Nephron (organoid): ENCODE data around the gene KCNMB4.

Experiments
- H3K27ac Mint-ChIP-seq, 3 experiments: 2 replicates each; pipeline ENCODE4 v1.8.0; 2020; ENCODE audit warnings: mixed read lengths in 3 of 3, mild to moderate bottlenecking in 2 of 3, moderate library complexity in 1 of 3
- H3K27me3 Mint-ChIP-seq: 2 replicates; pipeline ENCODE4 v1.8.0; 2021; ENCODE audit warnings: low read depth, mild to moderate bottlenecking, moderate library complexity, mixed read lengths
- H3K36me3 Mint-ChIP-seq: 2 replicates; pipeline ENCODE4 v1.8.0; 2020; ENCODE audit warnings: low read depth, mixed read lengths
- H3K4me1 Mint-ChIP-seq: 2 replicates; pipeline ENCODE4 v1.8.0; 2020; ENCODE audit warnings: mixed read lengths
- H3K4me3 Mint-ChIP-seq, 3 experiments: 2 replicates each; pipeline ENCODE4 v1.8.0; 2020; ENCODE audit warnings: mild to moderate bottlenecking in 3 of 3, mixed read lengths in 3 of 3, moderate library complexity in 2 of 3
- H3K9me3 Mint-ChIP-seq: 2 replicates; pipeline ENCODE4 v1.8.0; 2020; ENCODE audit warnings: mixed read lengths
- CTCF ChIP-seq, 3 experiments: fragments of 200-600 bp; sonication (generic); IDR thresholded peaks; one replicate each; pipeline ENCODE4 v1.5.0; 2021; ENCODE audit warnings: antibody characterized with exemption in 3 of 3; ENCODE audit not compliant: unreplicated experiment in 3 of 3

KCNMB4 gene

GRCh38 chr12:70430400-70430799 lies 64.3 kb downstream of the KCNMB4 start:
- no peaks in the 10 kb centered on the region for H3K27me3 Mint-ChIP-seq
- H3K9me3 Mint-ChIP-seq = no peaks in the 10 kb centered on the region
- no peak for TF ChIP-seq CTCF (IDR thresholded peaks at IDR 0.05; ENCODE audit: unreplicated experiment in 3 of 3)
- no peaks in the 10 kb centered on the region for H3K4me1 Mint-ChIP-seq
- H3K36me3 Mint-ChIP-seq = peaks cover 40% of the 10 kb centered on the region
- no peak overlapping the region for H3K27ac Mint-ChIP-seq
- H3K4me3 Mint-ChIP-seq = no peak overlapping the region

- Mint-ChIP-seq H3K27ac (no peak overlapping the region), H3K27me3 (no peaks in the 10 kb centered on the region), H3K9me3 (no peaks in the 10 kb centered on the region), H3K4me3 (no peak overlapping the region), H3K36me3 (peaks cover 28% of the 10 kb centered on the region), H3K4me1 (no peaks in the 10 kb centered on the region)
- no peak for TF ChIP-seq CTCF (IDR thresholded peaks at IDR 0.05; ENCODE audit: unreplicated experiment in 3 of 3)
Observed at GRCh38 chr12:70436836-70437235, 70.7 kb downstream of the KCNMB4 start.

GRCh38 chr12:70443062-70443673 lies 77.1 kb downstream of the KCNMB4 start:
- H3K4me1 Mint-ChIP-seq = no peaks in the 10 kb centered on the region
- no peak for TF ChIP-seq CTCF (IDR thresholded peaks at IDR 0.05; ENCODE audit: unreplicated experiment in 3 of 3)
- no peak overlapping the region for H3K27ac Mint-ChIP-seq
- no peak overlapping the region for H3K4me3 Mint-ChIP-seq
- no peaks in the 10 kb centered on the region for H3K36me3 Mint-ChIP-seq
- H3K9me3 Mint-ChIP-seq = peaks cover 2% of the 10 kb centered on the region
- H3K27me3 Mint-ChIP-seq = no peaks in the 10 kb centered on the region

- Mint-ChIP-seq H3K9me3 (peaks cover 15% of the 10 kb centered on the region), H3K36me3 (peaks cover 7% of the 10 kb centered on the region), H3K27me3 (no peaks in the 10 kb centered on the region), H3K27ac (no peak overlapping the region), H3K4me1 (no peaks in the 10 kb centered on the region), H3K4me3 (no peak overlapping the region)
- no peak for TF ChIP-seq CTCF (IDR thresholded peaks at IDR 0.05; ENCODE audit: unreplicated experiment in 3 of 3)
Observed at GRCh38 chr12:70444903-70445302, 78.8 kb downstream of the KCNMB4 start.

- Mint-ChIP-seq H3K27me3 (no peaks in the 10 kb centered on the region), H3K27ac (no peak overlapping the region), H3K4me3 (no peak overlapping the region), H3K4me1 (no peaks in the 10 kb centered on the region), H3K36me3 (peaks cover 11% of the 10 kb centered on the region), H3K9me3 (peaks cover 24% of the 10 kb centered on the region)
- no peak for TF ChIP-seq CTCF (IDR thresholded peaks at IDR 0.05; ENCODE audit: unreplicated experiment in 3 of 3)
Observed at GRCh38 chr12:70448371-70448770, 82.3 kb downstream of the KCNMB4 start.

- Mint-ChIP-seq H3K4me1 (no peaks in the 10 kb centered on the region), H3K36me3 (peaks cover 11% of the 10 kb centered on the region), H3K4me3 (no peak overlapping the region), H3K27ac (no peak overlapping the region), H3K9me3 (peaks cover 29% of the 10 kb centered on the region), H3K27me3 (no peaks in the 10 kb centered on the region)
- TF ChIP-seq CTCF (IDR thresholded peaks at IDR 0.05; ENCODE audit: unreplicated experiment in 3 of 3) = no peak
Observed at GRCh38 chr12:70449074-70449752, 83.1 kb downstream of the KCNMB4 start.
